ENCODE results near the gene C2CD3.
"Not testable (repeated sequence)": the region's sequence is repeated elsewhere in the genome, so short reads cannot be mapped to it uniquely, and the experiment has no call there.

Gene C2CD3

GRCh38 chr11:74162681-74163467 lies 7.9 kb downstream of the C2CD3 start:
- DNase-seq, result no peak

DNA sequence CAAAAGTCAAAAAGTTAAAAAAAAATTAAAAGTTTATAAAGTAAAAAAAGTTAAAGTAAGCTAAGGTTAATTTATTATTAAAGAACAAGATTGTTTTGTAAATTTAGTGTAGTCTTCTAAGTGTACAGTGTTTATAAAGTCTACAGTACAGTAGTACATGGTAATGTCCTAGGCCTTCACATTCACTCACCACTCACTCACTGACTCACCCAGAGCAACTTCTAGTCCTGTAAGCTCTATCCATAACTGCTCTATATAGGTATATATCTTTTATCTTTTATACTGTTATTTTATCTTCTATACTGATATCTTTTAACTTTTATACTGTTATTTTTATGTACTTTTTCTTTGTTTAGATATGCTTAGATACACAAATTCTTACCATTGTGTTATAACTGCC lies 11.2 kb downstream of the C2CD3 start:
- no peak for DNase-seq

GRCh38 chr11:74157169-74157568 lies 13.6 kb downstream of the C2CD3 start:
- DNase-seq, result no peak

GRCh38 chr11:74154620-74155281 lies 16.1 kb downstream of the C2CD3 start:
- no peak for DNase-seq

DNA sequence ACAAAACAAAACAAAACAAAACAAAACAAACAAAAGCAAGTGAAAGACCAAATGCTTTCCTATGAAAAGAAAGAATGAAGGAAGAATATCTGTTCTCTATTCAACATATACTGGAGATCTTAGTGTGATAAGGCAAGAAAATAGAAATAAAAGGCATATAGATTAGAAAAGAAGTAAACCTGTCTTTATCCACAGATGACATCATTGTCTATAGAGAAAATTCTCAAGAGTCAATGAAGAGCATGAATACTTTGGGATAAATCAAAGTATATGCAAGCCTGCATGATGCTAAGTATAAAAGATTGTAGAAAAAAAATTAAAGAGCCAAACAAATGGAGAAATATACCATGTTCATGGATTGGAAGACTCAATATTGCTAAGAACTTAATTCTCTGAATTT lies 17.6 kb downstream of the C2CD3 start:
- no peak for DNase-seq

DNA sequence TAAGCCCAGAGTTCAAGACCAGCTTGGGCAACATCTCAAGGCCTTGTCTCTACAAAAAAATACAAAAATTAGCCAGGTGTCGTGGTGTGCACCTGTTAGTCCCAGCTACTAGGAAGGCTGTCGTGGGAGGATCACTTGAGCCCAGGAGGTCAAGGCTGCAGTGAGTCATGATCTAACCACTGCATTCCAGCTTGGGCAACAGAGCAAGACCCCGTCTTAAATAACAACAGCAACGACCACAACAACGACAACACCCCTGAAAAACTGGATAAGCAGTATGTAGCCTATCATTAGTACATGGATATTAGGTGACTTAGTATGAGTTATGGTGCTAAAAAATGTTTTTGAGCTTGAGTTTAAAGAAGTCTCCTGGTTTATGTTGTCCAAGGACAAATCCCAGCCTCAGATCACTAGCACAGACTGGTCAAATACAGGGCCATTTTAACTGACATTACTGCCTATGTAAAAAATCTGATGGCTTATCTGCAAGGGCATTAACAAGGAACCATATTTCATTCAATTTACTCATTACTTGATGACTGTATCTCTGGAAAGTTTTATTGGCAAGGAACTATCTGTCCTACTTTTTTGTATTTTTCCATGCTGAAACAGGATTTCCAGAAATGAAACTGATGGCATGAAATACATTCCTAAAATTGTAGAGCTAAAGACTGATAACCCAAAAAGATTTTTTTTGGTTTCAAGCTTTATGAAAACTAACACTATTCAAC lies 23.4 kb downstream of the C2CD3 start:
- no peak for DNase-seq

DNA sequence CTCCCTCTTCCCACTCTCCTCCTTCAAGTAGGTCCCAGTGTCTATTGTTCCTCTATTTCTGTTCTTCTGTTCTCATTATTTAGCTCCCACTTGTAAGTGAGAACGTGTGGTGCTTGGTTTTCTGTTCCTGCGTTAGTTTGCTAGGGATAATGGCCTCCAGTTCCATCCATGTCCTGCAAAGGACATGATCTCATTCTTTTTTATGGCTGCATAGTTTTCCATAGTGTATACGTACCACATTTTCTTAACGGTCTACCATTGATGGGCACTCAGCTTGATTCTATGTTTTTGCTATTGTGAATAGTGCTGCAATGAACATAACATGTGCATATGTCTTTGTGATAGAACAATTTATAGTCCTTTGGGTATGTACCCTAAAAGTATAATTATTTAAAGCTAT lies 26.2 kb downstream of the C2CD3 start:
- no peak for DNase-seq

DNA sequence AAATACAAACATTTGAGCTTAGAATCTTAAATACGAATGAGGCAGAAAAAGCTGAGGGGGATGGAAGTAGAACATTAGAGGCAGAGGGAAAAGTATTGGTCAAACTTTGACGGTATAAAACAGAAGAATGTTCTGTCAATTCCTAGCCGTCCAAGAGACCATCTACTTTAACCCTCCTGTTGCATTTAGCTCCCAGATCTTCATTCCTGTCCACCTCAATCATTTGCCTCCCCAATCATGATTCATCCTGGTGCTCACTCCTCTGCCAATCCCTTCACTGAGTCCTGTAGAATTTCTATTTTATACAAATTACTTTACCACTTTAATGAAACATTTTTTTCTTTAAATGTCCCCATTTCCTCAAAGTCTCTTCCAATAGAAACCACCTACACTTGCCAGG lies 28.2 kb downstream of the C2CD3 start:
- no peak for DNase-seq

- no peak for DNase-seq
These were observed 28.9 kb downstream of the C2CD3 start for GRCh38 chr11:74141908-74142307.

DNA sequence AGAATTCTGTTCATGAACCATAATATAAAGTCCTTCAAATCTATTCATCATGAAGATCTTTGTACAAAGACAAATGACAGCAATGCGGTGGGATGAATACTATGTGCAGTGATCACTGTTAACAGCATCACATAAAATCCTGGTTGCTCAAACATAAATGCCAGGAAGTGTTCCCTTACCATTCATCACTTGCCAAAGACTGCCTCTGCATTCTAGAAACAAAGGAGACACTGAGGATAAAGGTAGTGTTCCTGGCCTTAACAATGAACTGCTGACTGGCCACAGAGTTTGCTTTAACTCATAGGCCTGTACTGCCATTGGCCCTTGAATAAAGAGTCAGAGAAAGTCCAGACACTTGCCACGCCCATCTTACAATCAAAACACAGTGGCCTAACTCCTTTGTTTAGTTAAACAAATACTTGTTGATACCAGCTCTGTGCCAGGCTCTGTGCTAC lies 29.5 kb downstream of the C2CD3 start:
- no peak for DNase-seq

GRCh38 chr11:74139919-74140431 lies 30.8 kb downstream of the C2CD3 start:
- not testable (repeated sequence) for DNase-seq

DNA sequence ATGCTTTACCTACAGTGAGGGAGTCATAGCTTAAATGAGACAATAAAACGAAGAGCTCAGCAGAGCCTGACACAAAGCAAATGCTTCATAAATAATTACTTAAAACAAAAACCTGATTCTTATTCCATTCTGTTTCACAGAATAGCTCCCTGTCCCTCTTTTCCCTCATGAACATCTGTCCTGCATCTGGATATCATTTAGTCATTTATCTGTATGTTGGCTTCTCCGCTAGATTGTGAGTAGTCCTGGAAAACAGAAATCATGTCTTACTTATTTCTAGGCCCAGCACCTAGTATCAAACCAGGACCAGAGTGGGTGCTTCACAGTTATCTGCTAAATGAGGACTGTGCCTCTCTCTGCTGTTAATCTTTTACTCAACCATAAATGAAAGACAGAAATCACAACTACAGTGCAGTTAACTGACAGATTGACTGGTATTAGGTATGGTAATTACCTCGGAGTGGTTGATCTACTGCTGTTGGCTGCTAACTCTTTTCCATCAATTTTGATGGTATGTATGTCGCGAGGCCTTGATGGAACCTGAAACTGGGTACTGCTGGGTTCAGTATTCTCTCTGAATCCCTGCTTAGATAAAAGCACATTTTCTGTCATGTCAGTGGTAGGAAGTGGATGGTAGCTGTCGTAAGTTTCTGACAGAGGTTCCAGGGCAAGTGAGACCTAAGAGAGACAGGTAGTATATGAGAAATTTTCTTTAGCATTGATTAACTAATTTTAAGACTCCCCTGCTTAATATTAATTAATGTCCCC lies 31.5 kb downstream of the C2CD3 start:
- DNase-seq, result no peak

DNA sequence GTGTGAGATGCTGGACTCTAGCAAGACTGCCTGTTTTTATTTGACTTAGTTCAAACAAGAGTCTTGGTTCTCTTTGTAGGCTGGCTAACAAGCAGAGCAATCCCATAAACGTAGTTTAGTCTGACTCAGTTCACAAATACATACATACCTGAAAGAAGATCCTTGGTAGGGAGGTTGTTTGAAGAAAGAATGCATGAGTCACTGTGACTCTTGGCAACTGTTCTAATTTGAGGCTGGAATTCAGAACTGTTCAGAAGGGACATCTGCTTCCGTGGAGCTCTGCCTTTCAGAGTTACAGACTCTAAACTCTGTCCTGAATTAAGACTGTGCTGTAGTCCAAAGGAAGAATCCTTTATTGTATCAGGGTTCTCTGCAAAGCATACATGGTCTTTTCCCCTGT lies 32.2 kb downstream of the C2CD3 start:
- DNase-seq, result no peak

DNA sequence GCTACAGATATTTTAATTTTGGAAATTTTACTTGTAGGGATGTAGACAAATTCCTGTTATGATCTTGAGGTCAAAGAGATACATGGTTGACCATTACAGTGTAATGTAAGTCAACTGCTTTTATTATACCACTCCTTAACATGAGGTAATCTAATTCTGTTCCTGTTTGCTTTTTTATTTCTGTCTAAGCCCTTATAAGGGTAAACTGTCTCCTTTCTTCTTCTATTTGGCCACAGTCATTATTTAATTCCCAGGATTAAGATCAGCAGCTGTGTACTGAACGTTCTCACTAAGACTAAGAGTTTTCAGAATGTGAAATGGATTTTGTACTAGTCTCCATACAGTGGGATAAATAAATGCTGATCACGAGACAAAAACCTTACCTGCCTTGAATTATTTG lies 32.8 kb downstream of the C2CD3 start:
- no peak for DNase-seq

- no peak for DNase-seq
These were observed 35.5 kb downstream of the C2CD3 start for GRCh38 chr11:74135127-74135840.

DNA sequence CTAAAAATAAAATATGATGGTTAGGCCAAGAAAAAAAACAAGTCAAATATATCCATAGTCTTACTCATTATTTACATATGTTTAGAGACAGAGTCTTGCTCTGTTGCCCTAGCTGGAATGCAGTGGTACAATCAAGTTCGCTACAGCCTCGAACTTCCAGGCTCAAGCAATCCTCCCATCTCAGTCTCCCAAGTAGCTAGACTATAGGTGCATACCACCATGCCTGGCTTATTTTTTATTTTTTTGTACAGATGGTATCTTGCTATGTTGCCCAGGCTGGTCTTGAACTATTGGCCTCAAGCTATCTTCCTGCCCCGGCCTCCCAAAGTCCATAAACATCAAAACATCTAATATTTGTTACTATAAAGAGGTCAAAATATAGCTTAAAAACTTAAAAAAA lies 36.1 kb downstream of the C2CD3 start:
- DNase-seq, result no peak

DNA sequence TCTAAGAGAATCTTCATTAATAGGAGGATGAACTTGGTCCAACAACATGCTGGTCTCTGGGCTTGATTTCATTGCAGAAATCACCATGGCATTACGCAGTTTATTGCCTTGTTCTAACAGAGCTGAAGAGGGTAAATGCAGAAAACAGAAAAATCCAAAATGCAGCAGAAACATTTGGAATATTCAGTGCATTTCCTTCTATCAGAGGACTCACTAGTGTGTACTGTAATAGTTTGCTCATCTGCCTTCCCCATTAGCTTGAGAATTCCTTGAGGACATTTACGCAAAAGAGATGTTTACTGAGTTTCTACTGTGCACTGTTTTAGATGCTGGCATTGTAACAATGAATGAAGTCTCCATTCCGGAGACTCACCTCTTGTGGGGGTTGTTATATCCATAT lies 37.4 kb downstream of the C2CD3 start:
- no peak for DNase-seq

GRCh38 chr11:74132833-74133232 lies 38.0 kb downstream of the C2CD3 start:
- DNase-seq, result no peak

- DNase-seq, result not testable (repeated sequence)
These were observed 41.7 kb downstream of the C2CD3 start for GRCh38 chr11:74129121-74129520.

- DNase-seq, result no peak
These were observed 47.8 kb downstream of the C2CD3 start for GRCh38 chr11:74123008-74123448.

GRCh38 chr11:74121804-74122203 lies 49.0 kb downstream of the C2CD3 start:
- no peak for DNase-seq

Measured in stimulated activated naive CD4-positive, alpha-beta T cell treated with Interleukin-2 at 50 U/mL for 16 hours (primary cell).